Endodermal cell (in vitro differentiated cells): ENCODE data around the gene ARPC1B. TPM values are rescaled to one million over a fixed set of nuclear protein-coding genes. Genes with fewer than 3 reads are reported as not detected.

Experiments used
- DNase-seq: peaks from one replicate; pipeline ENCODE4 v3.0.0-alpha.2; 2017
- H3K27ac ChIP-seq: 2 replicates; pipeline ENCODE4 v1.5.1; 2013; ENCODE audit warnings: mild to moderate bottlenecking, low read depth, low read length, moderate library complexity
- H3K27me3 ChIP-seq: 2 replicates; pipeline ENCODE4 v1.6.1; 2013; ENCODE audit warnings: mild to moderate bottlenecking, low read length, moderate library complexity; ENCODE audit not compliant: insufficient read depth, control insufficient read depth, poor library complexity, severe bottlenecking
- H3K36me3 ChIP-seq: 2 replicates; pipeline ENCODE4 v1.7.0; 2013; ENCODE audit warnings: mild to moderate bottlenecking, low read length, moderate library complexity; ENCODE audit not compliant: control insufficient read depth, insufficient read depth
- H3K4me1 ChIP-seq: one replicate; pipeline ENCODE4 v1.7.0; 2013; ENCODE audit warnings: low read length; ENCODE audit not compliant: control insufficient read depth, insufficient read depth
- H3K4me3 ChIP-seq: 2 replicates; pipeline ENCODE4 v1.5.1; 2013; ENCODE audit warnings: mild to moderate bottlenecking, low read length, moderate library complexity
- H3K9ac ChIP-seq: 2 replicates; pipeline ENCODE4 v1.6.1; 2013; ENCODE audit warnings: mild to moderate bottlenecking, low read length, moderate library complexity; ENCODE audit not compliant: poor library complexity, severe bottlenecking; ENCODE audit errors: extremely low read depth
- H3K9me3 ChIP-seq: 2 replicates; pipeline ENCODE4 v1.6.1; 2013; ENCODE audit warnings: mild to moderate bottlenecking, low read length, moderate library complexity; ENCODE audit not compliant: control insufficient read depth
- H3K27ac Mint-ChIP-seq: 2 replicates; pipeline ENCODE4 v1.8.0; 2020; ENCODE audit warnings: mixed read lengths
- H3K27me3 Mint-ChIP-seq: 2 replicates; pipeline ENCODE4 v1.8.0; 2021; ENCODE audit warnings: mild to moderate bottlenecking, mixed read lengths; ENCODE audit not compliant: insufficient read depth
- H3K36me3 Mint-ChIP-seq: 2 replicates; pipeline ENCODE4 v1.8.0; 2020; ENCODE audit warnings: low read depth, mixed read lengths
- H3K4me1 Mint-ChIP-seq: 2 replicates; pipeline ENCODE4 v1.8.0; 2020; ENCODE audit warnings: mixed read lengths
- H3K4me3 Mint-ChIP-seq: 2 replicates; pipeline ENCODE4 v1.8.0; 2020; ENCODE audit warnings: mild to moderate bottlenecking, moderate library complexity, mixed read lengths
- H3K9me3 Mint-ChIP-seq: 2 replicates; pipeline ENCODE4 v1.8.0; 2020; ENCODE audit warnings: mild to moderate bottlenecking, mixed read lengths
- CTCF ChIP-seq: fragments of 200-600 bp; sonication (generic); conservative IDR thresholded peaks from 2 replicates; pipeline ENCODE4 v1.5.0; 2021; ENCODE audit warnings: antibody characterized with exemption, mild to moderate bottlenecking
- WGBS, 2 experiments: methylation state at CpG; one replicate each; pipeline versions ENCODE4 v1.1.5 to v1.1.7; 2013; ENCODE audit warnings: missing lambda C conversion rate in 2 of 2, mixed read lengths in 1 of 2; ENCODE audit not compliant: insufficient coverage in 1 of 2, insufficient read length in 1 of 2; 5-methylcytosine and 5-hydroxymethylcytosine counted together
- total RNA-seq, 2 donors: library from RNA; stranded (reverse); fragmentation: NEBNext Ultra II Directional in 1 of 2; extraction: Animal tissue kit (Norgen Biotek cat#: 25700) in 1 of 2; gene quantifications; 2 replicates in 1 of 2; 3 replicates in 1 of 2; pipeline ENCODE4 v1.2.1, GENCODE V29; 2021

Gene ARPC1B
- total RNA-seq, 2 donors from 2014 or later, result 53.3 to 73.9 TPM

GRCh38 chr7:99371376-99371920, 3.1 kb upstream of the ARPC1B start:
- no peak overlapping the region for H3K4me3 Mint-ChIP-seq
- no peak for TF ChIP-seq CTCF
- 91 to 93% methylated on average over 11 of the region's 11 CpGs for WGBS, 2 experiments

GRCh38 chr7:99372275-99373090, 2.0 kb upstream of the ARPC1B start:
- no peak overlapping the region for H3K27ac ChIP-seq
- WGBS, 2 experiments, result 87 to 89% methylated on average over 18 to 21 of the region's 21 CpGs
- TF ChIP-seq CTCF, result no peak

More at GRCh38 chr7:99371376-99371920, 3.1 kb upstream of the ARPC1B start:
- Histone ChIP-seq H3K9ac (no peak overlapping the region), H3K36me3 (peaks cover 16% of the 10 kb centered on the region), H3K4me3 (no peak overlapping the region), H3K27ac (no peak overlapping the region), H3K27me3 (no peaks in the 10 kb centered on the region), H3K4me1 (no peaks in the 10 kb centered on the region), H3K9me3 (no peaks in the 10 kb centered on the region)
- no peak for DNase-seq
- Mint-ChIP-seq H3K27ac (no peak overlapping the region), H3K9me3 (no peaks in the 10 kb centered on the region), H3K36me3 (peaks cover 13% of the 10 kb centered on the region), H3K4me1 (no peaks in the 10 kb centered on the region), H3K27me3 (peaks cover 12% of the 10 kb centered on the region)

GRCh38 chr7:99373091-99374066, 1.2 kb upstream of the ARPC1B start:
- H3K9me3 ChIP-seq, result no peaks in the 10 kb centered on the region
- H3K4me1 ChIP-seq, result no peaks in the 10 kb centered on the region
- TF ChIP-seq CTCF, result no peak
- peak overlapping the region; percentile 79 for H3K4me3 ChIP-seq
- peaks cover 16% of the 10 kb centered on the region for H3K36me3 ChIP-seq
- WGBS, 2 experiments, result 89 to 90% methylated on average over 32 to 41 of the region's 41 CpGs
- DNase-seq, result no peak
- Mint-ChIP-seq H3K9me3 (no peaks in the 10 kb centered on the region), H3K36me3 (peaks cover 12% of the 10 kb centered on the region), H3K27me3 (peaks cover 12% of the 10 kb centered on the region), H3K4me3 (peak overlapping the region; percentile 63), H3K27ac (no peak overlapping the region), H3K4me1 (no peaks in the 10 kb centered on the region)
- no peaks in the 10 kb centered on the region for H3K27me3 ChIP-seq
- no peak overlapping the region for H3K27ac ChIP-seq
- peak overlapping the region; percentile 47 for H3K9ac ChIP-seq

More at GRCh38 chr7:99372275-99373090, 2.0 kb upstream of the ARPC1B start:
- peaks cover 6% of the 10 kb centered on the region for H3K36me3 Mint-ChIP-seq
- Histone ChIP-seq H3K9me3 (no peaks in the 10 kb centered on the region), H3K4me3 (no peak overlapping the region), H3K27me3 (no peaks in the 10 kb centered on the region), H3K36me3 (peaks cover 7% of the 10 kb centered on the region), H3K9ac (no peak overlapping the region), H3K4me1 (no peaks in the 10 kb centered on the region)
- peak overlapping the region; percentile 63 for H3K4me3 Mint-ChIP-seq
- no peaks in the 10 kb centered on the region for H3K9me3 Mint-ChIP-seq
- H3K27me3 Mint-ChIP-seq, result peaks cover 12% of the 10 kb centered on the region
- H3K4me1 Mint-ChIP-seq, result no peaks in the 10 kb centered on the region
- H3K27ac Mint-ChIP-seq, result no peak overlapping the region
- no peak for DNase-seq
